GM18508 (cell line): ENCODE data around the gene PSORS1C2.

Source experiments
- ATAC-seq: cut with Tn5 transposase; IDR thresholded peaks from one replicate; pipeline ENCODE4 v1.9.1; 2021; ENCODE audit warnings: moderate number of reproducible peaks; ENCODE audit not compliant: insufficient read depth, unreplicated experiment

The PSORS1C2 gene

DNA sequence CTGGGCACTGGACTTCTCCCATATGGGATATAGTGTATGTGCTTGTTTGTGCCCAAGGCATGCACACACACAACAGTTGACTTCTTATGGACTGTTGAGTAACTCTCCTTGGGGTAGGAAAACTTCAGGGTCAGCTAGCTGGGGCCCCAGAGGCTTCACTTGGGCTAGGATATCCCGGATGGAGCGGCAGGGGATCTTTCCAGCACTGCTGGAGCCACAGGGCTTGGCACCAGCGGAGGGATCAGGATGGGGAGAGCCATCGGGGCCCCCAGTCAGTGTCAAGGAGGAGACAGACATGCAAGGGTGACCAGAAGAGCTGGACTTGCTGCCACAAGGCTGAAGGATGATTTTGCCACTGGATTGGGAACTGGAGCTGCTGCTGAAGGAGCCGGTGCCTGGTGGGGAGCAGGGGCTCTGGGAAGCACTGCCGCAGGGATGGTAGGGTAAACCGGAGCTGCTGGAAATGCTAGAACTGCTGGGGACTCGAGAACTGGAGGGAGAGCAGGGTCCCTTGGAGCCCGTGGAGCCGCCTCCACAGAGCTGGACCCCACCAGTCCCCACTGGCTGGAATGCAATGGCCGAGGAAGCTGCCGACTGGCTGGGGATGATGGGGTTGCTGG lies 22.8 kb downstream of the PSORS1C2 start:
- no peak for ATAC-seq

DNA sequence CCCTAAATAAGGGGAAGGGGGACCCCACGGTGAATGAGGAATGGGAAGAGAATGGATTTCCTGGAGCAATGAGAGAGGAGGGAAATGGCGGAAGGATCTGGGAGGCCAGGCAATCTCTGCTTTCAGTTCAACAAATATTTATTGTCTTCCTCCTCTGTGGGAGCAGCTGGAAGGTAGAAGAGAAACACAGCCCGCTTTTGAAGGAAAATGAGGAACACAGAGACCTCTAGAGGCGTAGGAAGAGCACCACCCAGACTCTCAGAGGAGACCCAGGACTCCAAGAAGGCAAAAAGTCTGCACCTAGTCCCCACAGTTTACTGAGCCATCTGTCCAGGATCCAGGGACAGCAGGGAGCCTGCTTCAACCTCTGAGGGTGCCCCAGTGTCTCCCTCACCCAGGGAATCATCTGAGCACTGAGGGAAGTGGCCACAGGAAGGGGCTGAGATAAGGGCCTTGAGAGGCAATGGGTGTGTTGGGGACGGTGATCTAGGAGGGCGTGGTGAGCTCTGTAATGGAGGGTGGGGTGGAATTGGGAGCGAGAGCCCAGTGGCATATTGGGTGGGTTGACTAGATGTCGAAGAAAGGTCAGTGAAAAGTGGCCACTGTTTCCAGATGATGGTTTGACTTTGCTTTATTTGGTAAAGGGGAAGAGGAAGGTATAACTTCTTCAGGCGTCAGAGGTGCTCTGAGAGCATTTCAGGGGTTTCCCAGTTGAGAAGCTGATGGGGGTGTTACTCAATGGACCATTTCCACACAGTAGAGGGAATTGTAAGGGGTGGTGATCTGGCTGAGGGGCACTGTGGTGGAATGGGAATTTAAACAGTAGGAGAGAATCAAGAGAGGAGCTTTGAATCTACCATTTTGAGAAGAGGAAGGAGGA lies 23.7 kb downstream of the PSORS1C2 start:
- no peak for ATAC-seq

DNA sequence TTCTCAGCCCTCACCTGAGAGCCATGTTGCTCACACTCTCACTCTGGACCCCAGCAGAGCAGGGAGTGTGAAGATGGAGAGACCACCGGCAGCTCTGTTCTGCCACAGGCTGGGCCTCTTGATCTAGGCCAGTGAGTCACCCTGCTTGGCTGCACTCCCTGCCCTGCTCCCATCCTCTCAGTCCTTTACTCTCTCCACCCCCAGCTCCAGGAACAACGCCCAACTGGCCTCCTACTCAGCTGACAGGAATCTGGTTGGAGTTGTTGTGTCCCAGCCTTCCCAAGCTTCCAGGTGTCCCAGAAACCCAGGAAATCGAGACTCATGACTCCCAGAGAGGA lies 24.4 kb downstream of the PSORS1C2 start, which contains the start of gene PSORS1C1:
TSS of gene PSORS1C1 (plus strand) at position 260 of the 338 bp plus-strand sequence. CDS start 14,833 bp downstream, outside the sequence.
- no peak for ATAC-seq

DNA sequence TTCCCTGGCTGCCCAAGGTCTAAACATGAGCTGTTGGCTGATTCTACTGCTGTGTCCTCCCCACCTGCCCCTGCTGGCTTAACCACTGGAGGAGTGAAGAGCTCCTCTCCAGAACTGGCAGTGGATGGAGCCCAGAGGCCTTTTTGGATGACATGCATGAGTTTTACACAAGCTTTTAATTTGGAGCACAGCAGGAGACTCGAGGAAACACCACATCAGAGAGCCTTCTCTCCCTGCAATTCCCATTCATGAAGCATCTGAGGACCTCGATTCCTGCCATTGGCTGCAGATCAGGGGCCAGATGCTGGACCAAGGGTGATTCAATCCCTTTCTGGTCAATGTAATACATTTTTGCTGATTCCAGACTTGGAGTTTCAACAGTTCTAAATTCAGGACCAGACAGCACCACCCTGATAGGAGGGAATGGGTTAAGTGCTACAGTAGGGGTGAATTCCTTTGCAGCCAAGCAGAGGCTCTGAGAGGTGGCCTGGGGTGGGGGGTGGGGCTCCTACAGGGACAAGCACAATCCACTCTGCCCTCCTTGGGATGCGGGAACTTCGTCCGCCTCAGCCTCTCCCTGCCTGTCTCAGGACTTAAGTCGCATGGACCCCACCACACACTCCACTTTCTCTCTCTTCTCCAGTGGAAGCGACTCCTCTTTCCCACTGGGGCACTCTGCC lies 24.9 kb downstream of the PSORS1C2 start:
- no peak for ATAC-seq

DNA sequence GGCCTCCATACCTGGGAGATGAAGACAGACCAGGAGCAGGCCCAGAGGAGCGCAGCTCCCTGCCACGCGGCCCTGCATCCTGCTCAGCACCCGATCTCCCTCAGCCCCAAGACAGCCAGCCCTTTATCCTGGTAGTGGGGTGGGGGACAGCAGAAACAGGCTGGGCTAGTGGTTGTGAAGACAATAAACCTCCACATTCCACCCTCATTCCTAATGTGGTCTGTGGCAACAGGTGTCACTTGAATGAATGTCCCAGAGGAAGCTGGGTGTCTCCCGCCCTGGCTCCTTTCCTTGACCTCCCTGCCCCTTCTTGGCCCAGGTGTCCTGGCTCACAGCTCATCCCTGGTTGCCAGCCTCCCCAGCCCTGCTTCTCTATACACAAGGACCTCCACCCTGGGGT lies 26.4 kb downstream of the PSORS1C2 start, which contains the start of gene C6orf15:
TSS of gene C6orf15 (minus strand) at position 98 of the 400 bp plus-strand sequence. CDS start at position 78, 20 bp downstream.
- no peak for ATAC-seq

DNA sequence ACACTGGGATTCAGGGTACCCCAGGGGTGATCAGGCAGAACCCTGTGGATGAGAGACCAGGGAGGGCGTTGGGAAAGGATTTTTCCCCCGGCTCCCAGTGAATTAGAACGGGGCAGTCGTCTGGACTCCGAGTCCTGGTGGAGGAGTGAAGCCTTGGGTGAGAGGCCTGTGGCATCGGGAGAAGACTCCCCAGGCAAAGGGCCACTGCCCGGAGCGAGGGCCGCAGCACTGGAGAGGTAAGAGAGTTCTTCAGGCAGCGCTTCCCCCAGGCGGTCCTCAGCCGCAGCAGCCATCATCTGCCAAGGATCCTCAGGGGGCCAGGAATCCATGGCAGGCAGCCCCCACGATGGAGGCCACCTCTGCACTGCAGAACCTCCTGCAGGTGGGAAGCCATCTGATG lies 27.2 kb downstream of the PSORS1C2 start:
- no peak for ATAC-seq

DNA sequence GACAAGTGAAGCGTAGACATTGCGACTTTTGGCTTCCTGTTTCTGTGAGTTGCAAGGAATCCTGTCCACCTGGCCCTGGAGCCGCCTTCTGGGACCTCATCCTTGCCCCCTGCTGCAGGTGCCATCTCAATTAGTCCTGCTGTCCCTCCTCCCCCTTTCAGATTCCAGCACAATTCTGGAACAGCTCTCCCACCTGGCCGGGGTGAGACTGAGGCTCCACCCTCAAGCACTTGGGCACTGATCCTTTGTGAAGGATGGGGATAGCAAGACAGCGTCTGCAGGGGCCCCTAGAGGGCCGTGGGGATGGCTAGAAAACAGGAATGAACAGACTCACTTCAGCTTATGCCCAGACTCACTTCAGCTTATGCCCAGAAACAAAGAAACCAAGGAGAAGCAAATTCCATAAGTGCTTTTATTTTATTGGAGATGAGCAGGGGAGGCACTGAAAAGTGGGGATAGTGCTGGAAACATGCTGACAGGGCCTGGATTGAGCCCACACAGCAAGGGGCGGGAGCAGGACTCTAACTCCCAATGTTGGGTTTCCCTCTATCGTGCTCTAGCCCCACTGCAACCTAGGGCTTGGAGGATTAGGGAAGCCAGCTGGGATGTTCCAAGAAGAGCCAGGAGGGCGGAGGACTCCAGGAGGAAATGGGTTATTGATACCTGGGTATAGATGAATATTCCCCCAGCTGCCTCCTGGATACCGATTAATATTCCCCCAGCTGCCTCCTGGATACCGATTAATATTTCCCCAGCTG lies 27.9 kb downstream of the PSORS1C2 start:
- no peak for ATAC-seq

DNA sequence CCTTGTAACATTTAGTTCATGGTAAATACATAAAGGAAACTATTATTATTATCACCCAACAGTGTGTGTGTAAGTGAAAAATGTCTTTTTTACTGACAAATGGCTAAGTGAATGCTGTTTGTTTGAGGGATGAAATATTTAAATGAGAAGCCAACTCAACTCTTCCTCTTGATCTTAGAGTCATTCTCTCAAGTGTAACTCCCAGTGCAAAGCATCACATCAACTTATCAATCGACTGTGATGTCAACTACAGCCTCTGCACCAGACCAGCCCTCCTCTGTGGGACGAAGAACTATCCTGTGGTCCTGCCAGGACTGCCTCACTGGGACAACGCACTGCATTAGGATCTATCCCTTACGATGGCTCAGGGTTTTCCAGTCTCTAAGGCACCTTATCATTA lies 31.8 kb downstream of the PSORS1C2 start:
- ATAC-seq, result no peak

DNA sequence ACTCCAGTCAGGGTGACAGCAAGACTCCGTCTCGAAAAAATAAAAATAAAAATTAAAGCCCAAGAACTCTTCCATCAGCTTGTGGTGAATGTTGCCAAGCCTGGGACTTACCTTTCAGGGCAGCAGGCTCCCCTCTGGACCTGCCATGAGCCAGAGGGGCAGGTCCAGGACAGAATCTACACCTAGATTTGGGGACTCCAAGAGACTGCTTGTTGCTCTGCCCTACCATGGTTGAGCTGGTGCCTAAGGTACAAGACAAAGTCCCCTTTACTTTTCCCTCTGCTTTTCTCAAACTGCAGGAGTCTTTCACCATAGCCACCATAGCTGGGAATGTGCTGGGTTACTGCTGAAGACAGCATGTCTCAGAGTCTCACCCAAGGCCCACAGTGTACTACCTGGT lies 35.7 kb downstream of the PSORS1C2 start:
- ATAC-seq, result no peak

DNA sequence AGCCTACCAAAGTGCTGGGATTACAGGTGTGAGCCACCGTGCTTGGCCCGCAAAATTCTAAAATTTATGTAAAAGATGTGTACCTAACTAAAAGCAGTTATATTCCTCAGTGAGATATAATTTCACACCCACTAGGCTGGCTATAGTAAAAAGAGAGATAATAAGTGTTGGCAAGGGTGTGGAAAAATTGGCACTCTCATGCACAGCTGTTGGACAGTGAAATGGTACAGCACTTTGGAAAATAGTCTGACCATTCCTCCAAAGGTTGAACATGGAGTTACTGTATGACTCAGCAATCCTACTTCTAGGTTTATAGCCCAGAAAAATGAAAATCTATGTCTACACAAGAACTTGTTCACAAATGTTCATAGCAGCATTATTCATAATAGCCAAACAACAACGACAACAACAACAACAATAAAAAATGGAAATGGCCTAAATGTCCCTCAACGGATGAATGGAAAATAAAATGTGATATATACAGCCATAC lies 40.4 kb downstream of the PSORS1C2 start:
- ATAC-seq, result no peak

DNA sequence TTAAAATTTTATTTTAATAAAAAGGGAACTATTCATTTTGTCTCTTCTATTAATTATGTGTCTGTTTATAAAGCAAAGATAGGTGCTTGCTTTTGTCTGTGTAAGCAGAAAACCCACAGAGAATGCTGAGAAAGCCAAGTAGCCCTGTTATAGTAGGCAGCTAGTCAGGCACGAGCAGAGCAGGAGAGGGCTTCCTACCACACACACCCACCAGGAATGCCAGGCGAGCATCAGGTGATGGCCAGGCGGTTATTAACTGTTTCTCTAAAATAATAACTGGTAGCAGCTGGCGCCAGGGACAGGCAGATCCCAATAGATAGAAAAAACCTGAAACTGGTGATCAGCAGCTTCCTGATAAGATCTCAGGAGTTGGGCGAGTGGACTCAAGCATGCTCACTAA lies 42.2 kb downstream of the PSORS1C2 start:
- ATAC-seq, result no peak

DNA sequence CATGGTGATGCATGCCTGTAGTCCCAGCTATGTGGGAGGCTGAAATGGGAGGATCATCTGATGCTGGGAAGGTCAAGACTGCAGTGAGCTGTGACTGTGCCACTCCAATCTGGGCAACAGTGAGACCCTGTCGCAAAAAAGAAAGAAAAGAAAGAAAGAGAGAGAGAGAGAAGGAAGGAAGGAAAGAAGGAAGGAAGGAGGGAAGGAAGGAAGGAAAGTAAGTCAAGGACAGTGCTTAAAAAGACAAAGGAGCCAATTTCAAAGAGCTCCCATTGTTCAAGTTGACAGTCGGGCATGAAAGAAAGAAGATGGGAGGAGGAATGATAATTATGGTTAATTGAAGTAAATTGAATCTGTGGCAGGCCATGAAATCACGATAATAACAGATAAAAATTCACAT lies 42.7 kb downstream of the PSORS1C2 start:
- no peak for ATAC-seq

DNA sequence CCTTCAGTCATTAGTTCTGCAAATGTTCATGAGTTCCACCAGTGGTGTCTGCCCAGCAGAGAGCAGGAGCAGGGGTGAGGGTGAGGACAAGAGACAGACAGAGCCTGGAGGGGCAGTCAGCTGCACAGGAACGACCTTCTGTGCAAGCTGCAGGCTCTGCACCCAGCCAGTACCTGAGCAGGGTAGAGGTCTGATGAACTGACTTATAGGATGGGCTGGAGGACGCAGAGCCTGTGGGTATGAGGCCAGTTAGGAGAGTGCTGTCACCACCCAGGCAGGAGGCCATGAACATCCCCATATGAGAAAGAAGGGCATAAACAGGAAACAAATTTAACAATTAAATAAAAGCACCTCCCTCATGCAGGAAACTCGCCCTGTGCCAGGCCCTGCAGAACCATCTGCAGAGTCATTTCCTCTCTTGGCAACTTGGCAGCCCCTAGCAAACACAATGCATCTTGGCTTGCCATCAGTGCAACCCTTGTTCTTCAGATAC lies 44.4 kb downstream of the PSORS1C2 start:
- ATAC-seq, result no peak

DNA sequence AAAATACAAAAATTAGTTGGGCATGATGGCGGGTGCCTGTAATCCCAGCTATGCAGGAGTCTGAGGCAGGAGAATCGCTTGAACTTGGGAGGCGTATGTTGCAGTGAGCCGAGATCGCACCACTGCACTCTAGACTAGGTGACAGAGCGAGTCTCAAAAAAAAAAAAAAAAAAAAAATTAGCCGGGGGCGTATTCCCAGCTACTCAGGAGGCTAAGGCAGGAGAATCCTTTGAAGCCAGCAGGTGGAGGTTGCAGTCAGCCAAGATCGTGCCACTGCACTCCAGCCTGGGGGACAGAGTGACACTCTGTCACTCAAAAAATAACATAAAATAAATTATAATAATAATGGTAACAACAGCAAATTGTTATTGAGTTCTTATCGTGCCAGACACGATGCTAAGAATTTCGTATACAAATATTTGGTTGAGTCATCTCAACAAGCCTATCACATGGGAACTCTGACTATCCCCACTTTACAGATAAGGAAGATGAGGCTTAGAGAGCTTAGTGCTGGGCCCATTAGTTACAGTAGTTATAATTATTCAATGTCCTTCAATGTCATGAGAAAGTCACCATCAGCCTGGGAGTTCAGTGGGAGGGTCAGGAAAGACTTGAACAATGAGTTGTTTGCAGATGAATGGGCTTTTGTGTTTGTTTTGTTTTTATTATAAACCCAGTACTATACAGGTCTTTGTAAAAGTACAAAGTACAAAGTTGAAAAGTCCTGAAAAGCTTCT lies 45.9 kb downstream of the PSORS1C2 start:
- ATAC-seq, result no peak

DNA sequence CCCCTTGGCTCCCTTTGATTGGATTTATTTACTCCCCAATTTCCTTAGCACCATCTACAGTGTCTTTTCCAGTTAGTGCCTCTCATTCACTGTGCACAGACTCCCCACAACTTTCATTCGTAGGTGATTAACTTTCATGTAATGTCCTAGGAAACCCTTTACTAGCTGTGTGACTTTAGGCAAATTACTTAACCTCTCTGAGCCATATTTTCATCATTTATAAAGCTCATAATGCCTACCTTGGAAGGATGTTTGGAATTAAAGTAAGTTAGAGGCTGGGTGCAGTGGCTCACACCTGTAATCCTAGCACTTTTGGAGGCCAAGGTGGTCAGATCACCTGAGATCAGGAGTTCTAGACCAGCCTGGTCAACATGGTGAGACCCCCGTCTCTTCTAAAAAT lies 46.6 kb downstream of the PSORS1C2 start:
- no peak for ATAC-seq

DNA sequence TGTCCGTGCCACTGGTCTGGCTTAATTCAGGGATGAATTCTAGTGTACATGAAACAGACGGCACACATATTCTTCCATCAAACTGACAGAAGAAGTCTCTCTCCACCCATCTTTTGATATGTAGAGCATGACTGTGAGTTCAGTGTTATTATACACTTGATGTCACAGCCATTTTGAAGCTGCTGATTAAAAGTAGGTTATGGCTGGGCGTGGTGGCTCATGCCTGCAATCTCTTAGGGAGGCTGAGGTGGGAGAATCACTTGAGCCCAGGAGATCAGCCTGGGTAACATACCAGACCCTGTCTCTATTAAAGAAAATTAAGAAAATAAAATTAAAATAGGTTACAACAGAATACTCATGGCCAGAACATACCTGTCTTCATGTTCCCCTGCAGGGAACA lies 47.2 kb downstream of the PSORS1C2 start:
- ATAC-seq, result no peak

DNA sequence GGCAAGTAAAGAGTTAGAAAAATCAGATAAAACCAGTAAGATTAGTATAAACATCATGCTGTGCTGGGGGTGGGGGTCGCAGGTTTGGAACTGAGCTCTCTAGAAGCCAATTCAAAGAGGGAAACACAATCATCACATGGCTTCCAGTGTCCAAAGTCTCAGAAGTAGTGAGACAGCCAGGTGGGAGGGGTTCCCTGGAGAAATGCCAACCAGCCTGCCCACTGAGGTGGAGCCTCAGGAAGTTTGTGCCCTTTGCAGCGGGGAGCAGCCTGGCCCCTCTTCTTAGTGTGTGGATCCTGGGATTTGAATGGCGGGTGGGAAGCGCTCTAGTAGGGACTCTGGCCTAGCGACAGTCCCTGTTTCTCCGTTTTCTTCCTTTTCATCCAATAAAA lies 47.9 kb downstream of the PSORS1C2 start:
- ATAC-seq, result no peak

DNA sequence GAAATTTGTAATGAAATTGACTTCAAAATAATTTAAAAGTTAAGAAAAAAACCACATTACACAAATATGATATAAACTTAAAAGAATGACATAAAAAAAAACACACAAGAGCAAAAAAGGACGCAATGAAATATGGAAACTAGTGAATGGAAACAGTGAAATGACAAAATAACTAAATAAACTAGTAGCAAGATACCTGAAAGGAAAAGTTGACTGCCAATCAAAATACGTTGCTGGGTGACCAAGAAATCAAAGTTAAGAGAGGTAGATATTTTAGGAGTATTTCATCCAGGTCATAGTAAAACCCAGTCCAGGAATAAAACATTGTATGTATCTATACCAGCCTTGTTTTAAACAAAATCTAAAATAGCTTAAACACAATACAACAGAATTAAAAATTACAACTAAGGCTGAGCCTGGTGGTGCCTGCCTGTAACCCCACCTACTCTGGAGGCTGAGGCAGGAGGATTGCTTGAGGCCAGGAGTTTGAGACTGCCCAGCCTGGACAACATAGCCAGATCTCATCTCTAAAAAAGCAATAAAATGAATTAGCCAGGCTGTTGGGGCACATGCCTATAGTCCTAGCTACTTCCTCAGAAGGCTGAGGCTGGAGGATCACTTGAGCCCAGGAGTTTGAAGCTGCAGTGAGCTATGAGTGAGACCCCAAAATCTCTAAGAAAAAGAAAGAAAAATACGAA lies 48.4 kb downstream of the PSORS1C2 start:
- ATAC-seq, result no peak
